ENCODE measurements around the gene AMIGO1. TPM values are rescaled to one million over a fixed set of nuclear protein-coding genes. Genes with fewer than 3 reads are reported as not detected.
A peak's percentile ranks its signal among the peaks of the same experiment; 100 is the strongest.

Gene AMIGO1
- total and polyA plus RNA-seq, 2 of the 8 experiments (the other 6 are each of a cell fraction or from before 2014, with no cell fraction given): 1.5 to 2.7 TPM

GRCh38 chr1:109546311-109547109, 37.0 kb upstream of the AMIGO1 start:
- 53% methylated on average over 5 of the region's 5 CpGs; no CpG with 5 or more reads in 1 of the 2 experiments for WGBS, 2 experiments (ENCODE audit: extremely low coverage in 1 of 2, insufficient coverage in 1 of 2, insufficient read length in 1 of 2, insufficient replicate concordance in 2 of 2, low coverage in 1 of 2, low lambda C conversion rate in 2 of 2, missing lambda C conversion rate in 1 of 2)
- Histone ChIP-seq H3K23ac (ENCODE audit: insufficient read length) (no peak overlapping the region), H2AFZ (ENCODE audit: low read length) (peak overlapping the region; percentile 45; the same call in 1 of the 2 replicates), H2BK120ac (replicated peaks; ENCODE audit: low read depth, low read length) (no peak overlapping the region), H3K4me1 (replicated peaks in 1 of 4; ENCODE audit: control insufficient read depth in 3 of 4, insufficient read depth in 4 of 4, low read length in 3 of 4) (peaks cover 0 to 8% (median under 1%) of the 10 kb centered on the region in 4 experiments; a peak in 6 of 7 replicates), H3K9ac (replicated peaks in 1 of 4; ENCODE audit: extremely low read depth in 1 of 4, low read depth in 3 of 4, low read length in 3 of 4) (0 out of 7 replicates have a peak overlapping the region, but pooled peaks of 1 of the 4 experiments have one; percentile 1), H3K4ac (replicated peaks; ENCODE audit: insufficient read length, low read depth, low read length) (no peak overlapping the region), H3K79me2 (ENCODE audit: control insufficient read depth in 1 of 2, insufficient read depth in 2 of 2, low read length in 2 of 2) (peaks cover 7 to 34% of the 10 kb centered on the region in 2 experiments; a peak in 3 of 4 replicates), H3K18ac (ENCODE audit: extremely low read depth, low read length) (no peak overlapping the region), H2BK15ac (ENCODE audit: low read length) (no peak overlapping the region), H3K79me1 (ENCODE audit: low read depth, low read length) (no peaks in the 10 kb centered on the region), H4K5ac (ENCODE audit: insufficient read length, low read depth, low read length) (peak overlapping the region; percentile 33), H2BK5ac (ENCODE audit: low read depth, low read length) (no peak overlapping the region), H2BK12ac (ENCODE audit: low read depth, low read length) (no peak overlapping the region), H4K91ac (replicated peaks; ENCODE audit: insufficient read length, low read length) (no peak overlapping the region), H3K27ac (ENCODE audit: low read depth, low read length) (peak overlapping the region; percentile 1; the same call in 1 of the 2 replicates), H3K4me2 (ENCODE audit: insufficient read depth in 1 of 2, low read depth in 2 of 2, low read length in 2 of 2) (peak overlapping the region; percentile 26 to 91), H3K9me3 (ENCODE audit: insufficient read depth in 2 of 2, low read depth in 1 of 2, low read length in 1 of 2) (no peaks in the 10 kb centered on the region), H3K4me3 (ENCODE audit: extremely low read depth in 1 of 4, insufficient read depth in 2 of 4, low read depth in 3 of 4, low read length in 4 of 4) (peak overlapping the region in 1 of 4 experiments; percentile 91; a peak in 4 of 8 replicates), H3K14ac (ENCODE audit: insufficient read length) (no peak overlapping the region), H3K56ac (replicated peaks; ENCODE audit: insufficient read length, low read depth, low read length) (no peak overlapping the region), H2AK5ac (ENCODE audit: low read depth, low read length) (no peak overlapping the region), H3K27me3 (replicated peaks in 1 of 4; ENCODE audit: control insufficient read depth in 3 of 4, extremely low read depth in 1 of 4, insufficient read depth in 3 of 4, low read length in 3 of 4) (no peaks in the 10 kb centered on the region), H4K8ac (ENCODE audit: extremely low read depth, insufficient read depth, low read length) (no peak overlapping the region), H2BK20ac (ENCODE audit: low read length) (no peak overlapping the region), H4K20me1 (replicated peaks in 1 of 2; ENCODE audit: control insufficient read depth in 1 of 2, insufficient read depth in 2 of 2, low read length in 2 of 2) (peaks cover 2 to 4% of the 10 kb centered on the region in 2 experiments), H3K23me2 (ENCODE audit: low read depth, low read length) (peaks cover 8% of the 10 kb centered on the region), H3K36me3 (ENCODE audit: control insufficient read depth in 2 of 4, insufficient read depth in 4 of 4, low read length in 3 of 4) (no peaks in the 10 kb centered on the region)
- FAIRE-seq (peak; percentile 90), DNase-seq (ENCODE audit: low read depth in 1 of 2, low spot score in 2 of 2) (peak in 1 of 2 experiments; percentile 90)
- TF ChIP-seq EP300 (IDR thresholded peaks at IDR 0.05; ENCODE audit: borderline replicate concordance in 1 of 2, low read depth in 2 of 2, low read length in 2 of 2): 0 out of 3 replicates have a peak, but pooled peaks of 1 of the 2 experiments have one; percentile 28
- peak; percentile 97 for TF ChIP-seq YY1 (IDR thresholded peaks at IDR 0.05; ENCODE audit: low read depth, low read length)
- TF ChIP-seq, protein P1, sequence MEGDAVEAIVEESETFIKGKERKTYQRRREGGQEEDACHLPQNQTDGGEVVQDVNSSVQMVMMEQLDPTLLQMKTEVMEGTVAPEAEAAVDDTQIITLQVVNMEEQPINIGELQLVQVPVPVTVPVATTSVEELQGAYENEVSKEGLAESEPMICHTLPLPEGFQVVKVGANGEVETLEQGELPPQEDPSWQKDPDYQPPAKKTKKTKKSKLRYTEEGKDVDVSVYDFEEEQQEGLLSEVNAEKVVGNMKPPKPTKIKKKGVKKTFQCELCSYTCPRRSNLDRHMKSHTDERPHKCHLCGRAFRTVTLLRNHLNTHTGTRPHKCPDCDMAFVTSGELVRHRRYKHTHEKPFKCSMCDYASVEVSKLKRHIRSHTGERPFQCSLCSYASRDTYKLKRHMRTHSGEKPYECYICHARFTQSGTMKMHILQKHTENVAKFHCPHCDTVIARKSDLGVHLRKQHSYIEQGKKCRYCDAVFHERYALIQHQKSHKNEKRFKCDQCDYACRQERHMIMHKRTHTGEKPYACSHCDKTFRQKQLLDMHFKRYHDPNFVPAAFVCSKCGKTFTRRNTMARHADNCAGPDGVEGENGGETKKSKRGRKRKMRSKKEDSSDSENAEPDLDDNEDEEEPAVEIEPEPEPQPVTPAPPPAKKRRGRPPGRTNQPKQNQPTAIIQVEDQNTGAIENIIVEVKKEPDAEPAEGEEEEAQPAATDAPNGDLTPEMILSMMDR (IDR thresholded peaks at IDR 0.05; ENCODE audit: control extremely low read depth in 1 of 3, insufficient read depth in 1 of 3, low read depth in 1 of 3, low read length in 3 of 3): peak; percentile 60 to 87 (median 85)
- no peak for TF ChIP-seq SAP30 (IDR thresholded peaks at IDR 0.05; ENCODE audit: insufficient read depth, insufficient replicate concordance, low read length)
- peak; percentile 92 to 95 for TF ChIP-seq RAD21 (IDR thresholded peaks at IDR 0.05 in 1 of 2, conservative IDR thresholded peaks at IDR 0.05 in 1 of 2; ENCODE audit: low read depth in 2 of 2, low read length in 2 of 2)
- no peak for TF ChIP-seq CBX5 (IDR thresholded peaks at IDR 0.05; ENCODE audit: low read depth, low read length)
- TF ChIP-seq RBBP5 (IDR thresholded peaks at IDR 0.05; ENCODE audit: borderline replicate concordance, low read depth, low read length): no peak
- POLR2A ChIA-PET (ENCODE audit: partially characterized antibody): interaction anchor here (1.0 to 1.9 kb wide), 7 partner anchors 18 to 92 kb away, joined by 3 to 18 read pairs (median 3); partner anchors contain the start of genes AMPD2, ATXN7L2 and GNAT2
- CTCF ChIA-PET (ENCODE audit: partially characterized antibody): interaction anchor here (0.7 to 26.3 kb wide), 36 partner anchors 9 to 433 kb away, joined by 3 to 1755 read pairs (median 5); partner anchors contain the start of genes AMIGO1, AMPD2, ATXN7L2 and CYB561D1
